CD4-positive, alpha-beta T cell treated with Interleukin-4 for 4 hours (primary cell): ENCODE results near the gene SLC6A1.
"Not testable (repeated sequence)": the region's sequence is repeated elsewhere in the genome, so short reads cannot be mapped to it uniquely, and the experiment has no call there.

Source experiments
- DNase-seq: peaks from one replicate; pipeline ENCODE4 v3.0.0-alpha.2; 2020

Gene SLC6A1

GRCh38 chr3:11071096-11071755, 78.7 kb downstream of the SLC6A1 start:
- DNase-seq, result no peak

- no peak for DNase-seq
Measured at GRCh38 chr3:11072631-11073030, 80.1 kb downstream of the SLC6A1 start.

GRCh38 chr3:11074011-11074410, 81.5 kb downstream of the SLC6A1 start:
- no peak for DNase-seq

- no peak for DNase-seq
Measured at GRCh38 chr3:11074451-11074850, 81.9 kb downstream of the SLC6A1 start.

GRCh38 chr3:11075122-11075521, 82.6 kb downstream of the SLC6A1 start:
- not testable (repeated sequence) for DNase-seq

GRCh38 chr3:11076711-11077110, 84.2 kb downstream of the SLC6A1 start:
- DNase-seq, result no peak

- DNase-seq, result no peak
Measured at GRCh38 chr3:11077466-11077865, 84.9 kb downstream of the SLC6A1 start.

GRCh38 chr3:11078826-11079515, 86.4 kb downstream of the SLC6A1 start:
- no peak for DNase-seq

GRCh38 chr3:11080492-11080891, 87.9 kb downstream of the SLC6A1 start:
- DNase-seq, result no peak

- no peak for DNase-seq
Measured at GRCh38 chr3:11084098-11084497, 91.5 kb downstream of the SLC6A1 start.

GRCh38 chr3:11084677-11085076, 92.1 kb downstream of the SLC6A1 start:
- DNase-seq, result no peak

- no peak for DNase-seq
Measured at GRCh38 chr3:11085093-11085840, 92.7 kb downstream of the SLC6A1 start.

GRCh38 chr3:11086856-11087255, 94.3 kb downstream of the SLC6A1 start:
- no peak for DNase-seq

GRCh38 chr3:11088066-11088465, 95.5 kb downstream of the SLC6A1 start:
- DNase-seq, result no peak

GRCh38 chr3:11088831-11089230, 96.3 kb downstream of the SLC6A1 start:
- no peak for DNase-seq
